K562 (cell line): ENCODE measurements around the gene APP. TPM values are rescaled to one million over a fixed set of nuclear protein-coding genes. Genes with fewer than 3 reads are reported as not detected.

Source experiments
- ATAC-seq: fragments of 200-7000 bp; cut with Tn5 transposase; 3 replicates; pipeline ENCODE4 v1.9.1; 2020; ENCODE audit warnings: moderate library complexity
- BruUV-seq: library from RNA; stranded (reverse); fragments of 400-500 nt; replicated peaks from 2 replicates; lab custom pipeline; 2021; lab: Mats Ljungman, UMichigan
- CTCF ChIA-PET: fragments of 300-600 bp; formaldehyde crosslinking; extraction: SDS; loops from one replicate; lab custom pipeline; 2021; ENCODE audit warnings: low intra/inter-chr PET ratio; lab: Yijun Ruan, JAX
- POLR2A ChIA-PET: fragments of 300-600, 350-650 bp; sonication (Branson Sonifier 250); formaldehyde crosslinking; extraction: SDS; loops from one replicate; lab custom pipeline; 2021; ENCODE audit warnings: antibody characterized with exemption, inconsistent platforms; lab: Yijun Ruan, JAX
- DNase-seq, 4 experiments: peaks; one replicate each; pipeline versions ENCODE4 v3.0.0 to v3.0.0-alpha.2; 2011 to 2018; ENCODE audit warnings: low spot score in 3 of 4, mixed read lengths in 3 of 4; ENCODE audit errors: extremely low read depth in 1 of 4
- FAIRE-seq: peaks from 2 replicates; lab custom pipeline; 2011; peaks lifted over from hg19 to GRCh38; lab: Jason Lieb, UNC
- H2AFZ ChIP-seq: 2 replicates; pipeline ENCODE4 v1.6.0; 2011; ENCODE audit warnings: low read depth, low read length, control low read depth, inconsistent platforms
- H3K27ac ChIP-seq: fragments of 200-600 bp; 3 replicates; pipeline ENCODE4 v1.8.0; 2011; ENCODE audit warnings: low read depth, mild to moderate bottlenecking, control low read depth, inconsistent platforms, low read length, moderate library complexity, mixed read lengths; ENCODE audit errors: extremely low read depth
- H3K27me3 ChIP-seq, 2 experiments: fragments of 300-600 bp in 1 of 2; 2 replicates in 1 of 2; 3 replicates in 1 of 2; pipeline versions ENCODE4 v1.6.0 to v1.8.0; 2011; ENCODE audit warnings: inconsistent platforms in 2 of 2, low read length in 2 of 2, mild to moderate bottlenecking in 1 of 2, mixed read lengths in 1 of 2, moderate library complexity in 1 of 2; ENCODE audit not compliant: control insufficient read depth in 2 of 2, insufficient read depth in 2 of 2
- H3K36me3 ChIP-seq: fragments of 300-600 bp; 3 replicates; pipeline ENCODE4 v1.8.0; 2011; ENCODE audit warnings: mild to moderate bottlenecking, low read length, inconsistent platforms; ENCODE audit not compliant: control insufficient read depth, insufficient read depth
- H3K4me1 ChIP-seq, 2 experiments: fragments of 200-600 bp in 1 of 2; replicated peaks in 1 of 2; 2 replicates in 1 of 2; 3 replicates in 1 of 2; pipeline versions ENCODE4 v1.5.1 to v1.8.0; 2011; ENCODE audit warnings: inconsistent platforms in 2 of 2, low read length in 2 of 2, mild to moderate bottlenecking in 1 of 2, mixed read lengths in 1 of 2, moderate library complexity in 1 of 2; ENCODE audit not compliant: control insufficient read depth in 2 of 2, insufficient read depth in 2 of 2
- H3K4me2 ChIP-seq: 2 replicates; pipeline ENCODE4 v1.6.1; 2011; ENCODE audit warnings: low read length, control low read depth, inconsistent platforms, mixed read lengths; ENCODE audit not compliant: insufficient read depth
- H3K4me3 ChIP-seq: fragments of 200-600 bp; sonication (generic), shearing (Covaris generic); 2 replicates; pipeline ENCODE4 v1.5.1; 2016; ENCODE audit warnings: control low read depth, inconsistent platforms
- H3K79me2 ChIP-seq: fragments of 200-600 bp; 3 replicates; pipeline ENCODE4 v1.8.0; 2011; ENCODE audit warnings: low read length, inconsistent platforms; ENCODE audit not compliant: control insufficient read depth, insufficient read depth
- H3K9ac ChIP-seq, 2 experiments: 2 replicates each; pipeline versions ENCODE4 v1.6.0 to v1.6.1; 2011; ENCODE audit warnings: low read depth in 2 of 2, low read length in 2 of 2, control low read depth in 1 of 2, inconsistent platforms in 1 of 2, mild to moderate bottlenecking in 1 of 2, mixed read lengths in 1 of 2; ENCODE audit not compliant: insufficient read depth in 1 of 2
- H3K9me1 ChIP-seq: one replicate; pipeline ENCODE4 v1.6.0; 2011; ENCODE audit warnings: inconsistent platforms, mild to moderate bottlenecking, low read length, moderate library complexity; ENCODE audit not compliant: control insufficient read depth, insufficient read depth
- H3K9me3 ChIP-seq: replicated peaks from 2 replicates; pipeline ENCODE4 v1.5.1; 2011; ENCODE audit warnings: low read depth, low read length, inconsistent platforms; ENCODE audit not compliant: control insufficient read depth, insufficient read depth
- H4K20me1 ChIP-seq: replicated peaks from 2 replicates; pipeline ENCODE4 v1.6.1; 2011; ENCODE audit warnings: low read length, inconsistent platforms, mixed read lengths; ENCODE audit not compliant: control insufficient read depth, insufficient read depth
- ASH1L ChIP-seq: fragments of 450-650 bp; IDR thresholded peaks from 2 replicates; pipeline ENCODE4 v1.6.1; 2018; ENCODE audit warnings: borderline replicate concordance, mild to moderate bottlenecking, low read depth; ENCODE audit not compliant: partially characterized antibody
- CEBPG ChIP-seq, 3 experiments: fragments of 200-800 bp in 1 of 3; sonication (Bioruptor generic) in 1 of 3; sonication (generic) in 1 of 3; formaldehyde crosslinking in 1 of 3; IDR thresholded peaks in 2 of 3; conservative IDR thresholded peaks in 1 of 3; 2 replicates each; pipeline versions ENCODE4 v1.6.1 to v1.8.0; 2016 to 2022; ENCODE audit warnings: missing compliant biosample characterization in 2 of 3, missing genetic modification characterization in 2 of 3, mild to moderate bottlenecking in 1 of 3, missing genetic modification reagents in 1 of 3
- CTCFL ChIP-seq: IDR thresholded peaks from 2 replicates; pipeline ENCODE4 v1.6.1; 2011; ENCODE audit warnings: borderline replicate concordance, low read depth, mild to moderate bottlenecking, moderate library complexity, low read length; ENCODE audit not compliant: insufficient read depth, poor library complexity, severe bottlenecking
- FOXJ3 ChIP-seq: sonication (generic); formaldehyde crosslinking; IDR thresholded peaks from 2 replicates; pipeline ENCODE4 v1.4.0; 2020; ENCODE audit warnings: mild to moderate bottlenecking, missing genetic modification reagents
- HMG20A ChIP-seq: fragments of 450-650 bp; formaldehyde crosslinking; conservative IDR thresholded peaks from 2 replicates; pipeline ENCODE4 v1.4.0; 2020; ENCODE audit warnings: mild to moderate bottlenecking, mixed read lengths
- HSF4 ChIP-seq: fragments of 250-450 bp; sonication (Bioruptor Pico); IDR thresholded peaks from 2 replicates; pipeline ENCODE4 v2.1.2; 2022; ENCODE audit warnings: mild to moderate bottlenecking, moderate library complexity, borderline replicate concordance
- NBN ChIP-seq: fragments of 450-650 bp; IDR thresholded peaks from 2 replicates; pipeline ENCODE4 v1.6.1; 2016; ENCODE audit warnings: low read depth, mild to moderate bottlenecking
- RFX5 ChIP-seq: IDR thresholded peaks from 2 replicates; pipeline ENCODE4 v1.6.1; 2011; ENCODE audit warnings: low read depth, mild to moderate bottlenecking, improper control_type of control experiment, low read length
- TAF7 ChIP-seq: fragments of 450-650 bp; IDR thresholded peaks from 2 replicates; pipeline ENCODE4 v1.6.1; 2016; ENCODE audit warnings: missing genetic modification characterization, missing compliant biosample characterization
- TCF3 ChIP-seq: sonication (generic); formaldehyde crosslinking; IDR thresholded peaks from 2 replicates; pipeline ENCODE4 v1.4.0; 2020; ENCODE audit warnings: mild to moderate bottlenecking, missing genetic modification reagents
- ZNF253 ChIP-seq: fragments of 250-450 bp; sonication (Bioruptor Pico); conservative IDR thresholded peaks from 2 replicates; pipeline ENCODE4 v1.6.1; 2021; ENCODE audit warnings: mild to moderate bottlenecking
- ZNF395 ChIP-seq: fragments of 200-800 bp; sonication (Bioruptor generic); IDR thresholded peaks from 2 replicates; pipeline ENCODE4 v1.6.1; 2017; ENCODE audit warnings: missing genetic modification characterization, missing compliant biosample characterization
- ZNF766 ChIP-seq: fragments of 200-800 bp; sonication (Bioruptor generic); conservative IDR thresholded peaks from 2 replicates; pipeline ENCODE4 v1.6.1; 2016; ENCODE audit warnings: missing genetic modification characterization, missing compliant biosample characterization
- WGBS: fragments of 100-300 bp; shearing (Covaris generic); methylation state at CpG from one replicate; pipeline ENCODE4 v1.1.6; 2016; ENCODE audit warnings: low coverage, mixed read lengths; ENCODE audit not compliant: insufficient coverage; ENCODE audit errors: missing lambda C conversion rate; 5-methylcytosine and 5-hydroxymethylcytosine counted together
- in situ Hi-C: fragments of 300-500 bp; cut with MboI; formaldehyde crosslinking; loops from 4 replicates; pipeline ENCODE4 v1.15.0; 2018; ENCODE audit warnings: inconsistent platforms, mixed read lengths
- intact Hi-C: fragments of 100-400 bp; cut with micrococcal nuclease; formaldehyde crosslinking; loops from 2 replicates; pipeline ENCODE4 v1.14.2; 2022
- polyA plus RNA-seq, 8 experiments: library from polyadenylated mRNA; depleted of rRNA in 4 of 8; stranded (reverse) in 5 of 8; unstranded in 3 of 8; fragments of >200 nt; fragmentation: Nextera tagmentation in 2 of 8; fragmentation: Illumina TruSeq in 1 of 8; extraction: Ambion mirVana in 2 of 8; extraction: Trizol in 1 of 8; gene quantifications; 2 replicates each; pipeline versions ENCODE4 v1.2.1 to v1.2.3, GENCODE V29; 2011 to 2014; ENCODE audit warnings: inconsistent platforms in 1 of 8, missing spikeins in 1 of 8
- total RNA-seq, 7 experiments: library from RNA; depleted of rRNA in 6 of 7; stranded (reverse); fragments of >200 nt in 6 of 7; fragmentation: Illumina TruSeq in 2 of 7; extraction: Trizol in 2 of 7; gene quantifications; 2 replicates each; pipeline versions ENCODE4 v1.2.1 to v1.2.3, GENCODE V29; 2011 to 2021; ENCODE audit warnings: low replicate concordance in 1 of 7

APP gene
- total and polyA plus RNA-seq, 9 of the 15 experiments (the other 6 are each of a cell fraction or from before 2014, with no cell fraction given) = 0.01 to 1.5 (median 0.16) TPM; not detected in 5

GRCh38 chr21:26107429-26107828, 63.1 kb downstream of the APP start:
- CTCF ChIA-PET = no interaction called here
- Histone ChIP-seq H3K27ac (no peak overlapping the region), H3K4me2 (no peak overlapping the region), H3K4me1 (no peaks in the 10 kb centered on the region), H3K4me3 (no peak overlapping the region), H3K79me2 (no peaks in the 10 kb centered on the region), H3K9ac (no peak overlapping the region), H3K36me3 (no peaks in the 10 kb centered on the region), H3K9me3 (no peaks in the 10 kb centered on the region), H3K9me1 (no peaks in the 10 kb centered on the region), H2AFZ (no peak overlapping the region), H3K27me3 (no peaks in the 10 kb centered on the region), H4K20me1 (no peaks in the 10 kb centered on the region)
- TF ChIP-seq CEBPG (CRISPR knock-in tag; IDR thresholded peaks at IDR 0.05) = no peak
- TF ChIP-seq CEBPG (tag; conservative IDR thresholded peaks at IDR 0.05 in 1 of 2, IDR thresholded peaks at IDR 0.05 in 1 of 2) = 0 out of 4 replicates have a peak, but pooled peaks have one; percentile 11 to 13
- no peak for TF ChIP-seq RFX5
- no TSS peak for BruUV-seq
- intact Hi-C loops (no loop called here), in situ Hi-C loops (no loop called here)
- POLR2A ChIA-PET = no interaction called here
- no peak for FAIRE-seq
- WGBS = 0% methylated on average over 4 of the region's 4 CpGs
- ATAC-seq = no peak
- DNase-seq = no peak

GRCh38 chr21:26106562-26106961, 64.0 kb downstream of the APP start:
- H3K9me1 ChIP-seq = no peaks in the 10 kb centered on the region
- H3K27ac ChIP-seq = no peak overlapping the region
- ATAC-seq (no peak), DNase-seq (no peak), FAIRE-seq (no peak)
- CTCF ChIA-PET = no interaction called here
- H3K79me2 ChIP-seq = no peaks in the 10 kb centered on the region
- H3K9me3 ChIP-seq = no peaks in the 10 kb centered on the region
- intact Hi-C loops (no loop called here), in situ Hi-C loops (no loop called here)
- no TSS peak for BruUV-seq
- no peak overlapping the region for H3K4me2 ChIP-seq
- H3K36me3 ChIP-seq = no peaks in the 10 kb centered on the region
- no peak overlapping the region for H3K9ac ChIP-seq
- no peaks in the 10 kb centered on the region for H4K20me1 ChIP-seq
- H3K27me3 ChIP-seq = no peaks in the 10 kb centered on the region
- H2AFZ ChIP-seq = no peak overlapping the region
- no peaks in the 10 kb centered on the region for H3K4me1 ChIP-seq
- WGBS = 1% methylated on average over 7 of the region's 7 CpGs
- no peak overlapping the region for H3K4me3 ChIP-seq
- POLR2A ChIA-PET = no interaction called here
- TF ChIP-seq TCF3 (CRISPR knock-in tag) = no peak
- TF ChIP-seq ASH1L = no peak
- TF ChIP-seq HMG20A = no peak
- no peak for TF ChIP-seq TAF7 (tag)
- TF ChIP-seq ZNF253 (CRISPR knock-in tag) = no peak
- no peak for TF ChIP-seq FOXJ3 (CRISPR knock-in tag)
- TF ChIP-seq CTCFL = no peak
- no peak for TF ChIP-seq ZNF766 (CRISPR knock-in tag)
- no peak for TF ChIP-seq HSF4 (CRISPR knock-in tag)
- no peak for TF ChIP-seq NBN
- TF ChIP-seq ZNF395 (CRISPR knock-in tag) = no peak
